Mammary epithelial cell (primary cell): ENCODE results near the gene SLC16A3.

Experiments
- CTCF ChIP-seq, 2 donors: IDR thresholded peaks in 1 of 2; conservative IDR thresholded peaks in 1 of 2; 2 replicates each; pipeline ENCODE4 v1.5.1; 2011 to 2012; ENCODE audit warnings: inconsistent platforms in 2 of 2, low read length in 2 of 2, mild to moderate bottlenecking in 2 of 2, control low read depth in 1 of 2, low read depth in 1 of 2; ENCODE audit not compliant: insufficient read depth in 1 of 2; ENCODE audit errors: extremely low read depth in 1 of 2
- EZH2 ChIP-seq: IDR thresholded peaks from 2 replicates; pipeline ENCODE4 v1.6.1; 2012; ENCODE audit warnings: low read length, inconsistent platforms, borderline replicate concordance

- TF ChIP-seq CTCF (conservative IDR thresholded peaks at IDR 0.05 in 1 of 2, IDR thresholded peaks at IDR 0.05 in 1 of 2; ENCODE audit: extremely low read depth in 1 of 2, insufficient read depth in 1 of 2, low read depth in 1 of 2, low read length in 2 of 2) = no peak
- no peak for TF ChIP-seq EZH2
These were observed 49.5 kb downstream of the SLC16A3 start for GRCh38 chr17:82278308-82278707.
